A673 (cell line): ENCODE measurements around the gene MTG2.

Source experiments
- CTCF ChIP-seq: fragments of 300-800, 200-600 bp; sonication (generic); conservative IDR thresholded peaks from 2 replicates; pipeline ENCODE4 v1.5.1; 2017; ENCODE audit warnings: low read depth, mild to moderate bottlenecking, antibody characterized with exemption, low read length, moderate library complexity, mixed read lengths
- EZH2 ChIP-seq: fragments of 200-600 bp; sonication (generic); IDR thresholded peaks from 2 replicates; pipeline ENCODE4 v1.6.1; 2017; ENCODE audit warnings: borderline replicate concordance, low read depth, mild to moderate bottlenecking, mixed read lengths, antibody characterized with exemption, low read length; ENCODE audit not compliant: poor library complexity, severe bottlenecking

GRCh38 chr20:62215991-62216635, 33.3 kb downstream of the MTG2 start:
- no peak for TF ChIP-seq CTCF
- TF ChIP-seq EZH2, result no peak
